ENCODE results near the gene ORMDL2. TPM values are rescaled to one million over a fixed set of nuclear protein-coding genes. Genes with fewer than 3 reads are reported as not detected.

The ORMDL2 gene
- polyA plus RNA-seq, 1 donor from 2014 or later, result 11.5 TPM

- Histone ChIP-seq H2AFZ (ENCODE audit: low read depth, low read length) (no peak overlapping the region), H3K36me3 (ENCODE audit: insufficient read depth, low read length) (peaks cover 8% of the 10 kb centered on the region), H3K9me3 (ENCODE audit: low read length) (no peaks in the 10 kb centered on the region), H3K79me2 (replicated peaks; ENCODE audit: insufficient read depth, low read length) (no peaks in the 10 kb centered on the region), H4K20me1 (ENCODE audit: insufficient read depth) (no peaks in the 10 kb centered on the region), H3K9me2 (ENCODE audit: insufficient read depth, low read length) (no peaks in the 10 kb centered on the region), H3K27ac (ENCODE audit: low read length) (no peak overlapping the region), H3K9ac (ENCODE audit: low read length) (no peak overlapping the region), H3K27me3 (ENCODE audit: insufficient read depth, low read depth, low read length) (no peaks in the 10 kb centered on the region), H3K4me3 (ENCODE audit: low read length) (no peak overlapping the region), H3K4me2 (ENCODE audit: low read length) (no peak overlapping the region), H3F3A (ENCODE audit: insufficient read depth, low read length, poor library complexity, severe bottlenecking) (no peaks in the 10 kb centered on the region)
- TF ChIP-seq SMC3 (conservative IDR thresholded peaks at IDR 0.05; ENCODE audit: poor library complexity) (no peak), MXI1 (conservative IDR thresholded peaks at IDR 0.05; ENCODE audit: poor library complexity, severe bottlenecking) (no peak), EP300 (conservative IDR thresholded peaks at IDR 0.05; ENCODE audit: poor library complexity, severe bottlenecking) (no peak), RAD21 (conservative IDR thresholded peaks at IDR 0.05) (no peak)
Observed at GRCh38 chr12:55788546-55788945, 29.3 kb upstream of the ORMDL2 start.

GRCh38 chr12:55789171-55789570 lies 28.7 kb upstream of the ORMDL2 start:
- H2AFZ ChIP-seq (ENCODE audit: low read depth, low read length), result no peak overlapping the region
- peaks cover 11% of the 10 kb centered on the region for H3K36me3 ChIP-seq (ENCODE audit: insufficient read depth, low read length)
- TF ChIP-seq REST (IDR thresholded peaks at IDR 0.05; ENCODE audit: borderline replicate concordance) (no peak), SMC3 (conservative IDR thresholded peaks at IDR 0.05; ENCODE audit: poor library complexity) (no peak), EZH2 (IDR thresholded peaks at IDR 0.05; ENCODE audit: borderline replicate concordance, insufficient read depth, low read length, poor library complexity, severe bottlenecking) (no peak), MXI1 (conservative IDR thresholded peaks at IDR 0.05; ENCODE audit: poor library complexity, severe bottlenecking) (no peak), CTCF (IDR thresholded peaks at IDR 0.05; ENCODE audit: poor library complexity, severe bottlenecking) (no peak), EP300 (conservative IDR thresholded peaks at IDR 0.05; ENCODE audit: poor library complexity, severe bottlenecking) (no peak), POLR2AphosphoS5 (IDR thresholded peaks at IDR 0.05) (no peak), RAD21 (conservative IDR thresholded peaks at IDR 0.05) (no peak), TAF1 (IDR thresholded peaks at IDR 0.05; ENCODE audit: low read depth) (no peak)
- no peaks in the 10 kb centered on the region for H4K20me1 ChIP-seq (ENCODE audit: insufficient read depth)
- H3K9me2 ChIP-seq (ENCODE audit: insufficient read depth, low read length), result no peaks in the 10 kb centered on the region
- no peak overlapping the region for H3K9ac ChIP-seq (ENCODE audit: low read length)
- H3K79me2 ChIP-seq (replicated peaks; ENCODE audit: insufficient read depth, low read length), result no peaks in the 10 kb centered on the region
- no peak overlapping the region for H3K4me3 ChIP-seq (ENCODE audit: low read length)
- no peak overlapping the region for H3K4me2 ChIP-seq (ENCODE audit: low read length)
- H3K9me3 ChIP-seq (ENCODE audit: low read length), result no peaks in the 10 kb centered on the region
- no peaks in the 10 kb centered on the region for H3K27me3 ChIP-seq (ENCODE audit: insufficient read depth, low read depth, low read length)
- no peak overlapping the region for H3K27ac ChIP-seq (ENCODE audit: low read length)
- H3F3A ChIP-seq (ENCODE audit: insufficient read depth, low read length, poor library complexity, severe bottlenecking), result no peaks in the 10 kb centered on the region
